Effector memory CD4-positive, alpha-beta T cell (primary cell): ENCODE data around the gene SLC35A3.
"Not testable (repeated sequence)": the region's sequence is repeated elsewhere in the genome, so short reads cannot be mapped to it uniquely, and the experiment has no call there.

ENCODE experiments used
- DNase-seq, 3 donors: peaks; one replicate each; pipeline ENCODE4 v3.0.0-alpha.2; 2020
- H3K27ac ChIP-seq: 2 replicates; pipeline ENCODE4 v1.7.0; 2013; ENCODE audit warnings: mild to moderate bottlenecking, low read length, moderate library complexity; ENCODE audit not compliant: insufficient read depth, poor library complexity, severe bottlenecking
- H3K27me3 ChIP-seq: replicated peaks from 2 replicates; pipeline ENCODE4 v1.7.0; 2013; ENCODE audit warnings: mild to moderate bottlenecking, low read length; ENCODE audit not compliant: insufficient read depth, control insufficient read depth, poor library complexity, severe bottlenecking
- H3K36me3 ChIP-seq: 2 replicates; pipeline ENCODE4 v1.7.0; 2013; ENCODE audit warnings: mild to moderate bottlenecking, low read length, moderate library complexity; ENCODE audit not compliant: control insufficient read depth, insufficient read depth
- H3K4me1 ChIP-seq: 2 replicates; pipeline ENCODE4 v1.7.0; 2013; ENCODE audit warnings: low read length, mild to moderate bottlenecking; ENCODE audit not compliant: control insufficient read depth, insufficient read depth, poor library complexity, severe bottlenecking
- H3K4me3 ChIP-seq: 2 replicates; pipeline ENCODE4 v1.7.0; 2013; ENCODE audit warnings: low read length, low read depth, mild to moderate bottlenecking; ENCODE audit not compliant: insufficient read depth, poor library complexity, severe bottlenecking
- H3K9me3 ChIP-seq: 2 replicates; pipeline ENCODE4 v1.7.0; 2013; ENCODE audit warnings: mild to moderate bottlenecking, low read length, moderate library complexity; ENCODE audit not compliant: control insufficient read depth

The SLC35A3 gene

GRCh38 chr1:99970713-99971255 lies 988 bp downstream of the SLC35A3 start:
- Histone ChIP-seq H3K4me1 (peaks cover 5% of the 10 kb centered on the region), H3K9me3 (no peaks in the 10 kb centered on the region), H3K27ac (peak overlapping the region; percentile 74), H3K27me3 (no peaks in the 10 kb centered on the region), H3K36me3 (no peaks in the 10 kb centered on the region), H3K4me3 (peak overlapping the region; percentile 89)
- DNase-seq: no peak

- not testable (repeated sequence) for H3K4me3 ChIP-seq, H3K27ac ChIP-seq, H3K27me3 ChIP-seq, DNase-seq, H3K9me3 ChIP-seq, H3K36me3 ChIP-seq, H3K4me1 ChIP-seq
Observed at GRCh38 chr1:99972066-99972465, 2.3 kb downstream of the SLC35A3 start.

GRCh38 chr1:99975529-99975928 lies 5.7 kb downstream of the SLC35A3 start:
- Histone ChIP-seq H3K36me3 (no peaks in the 10 kb centered on the region), H3K9me3 (no peaks in the 10 kb centered on the region), H3K4me3 (no peak overlapping the region), H3K27me3 (no peaks in the 10 kb centered on the region), H3K4me1 (no peaks in the 10 kb centered on the region), H3K27ac (no peak overlapping the region)
- no peak for DNase-seq

- not testable (repeated sequence) for H3K36me3 ChIP-seq
Observed at GRCh38 chr1:99977326-99977725, 7.5 kb downstream of the SLC35A3 start.

GRCh38 chr1:99978218-99978617 lies 8.4 kb downstream of the SLC35A3 start:
- Histone ChIP-seq H3K27me3 (no peaks in the 10 kb centered on the region), H3K27ac (no peak overlapping the region), H3K4me3 (no peak overlapping the region), H3K9me3 (no peaks in the 10 kb centered on the region), H3K36me3 (no peaks in the 10 kb centered on the region), H3K4me1 (no peaks in the 10 kb centered on the region)
- DNase-seq: no peak

More at GRCh38 chr1:99977326-99977725, 7.5 kb downstream of the SLC35A3 start:
- DNase-seq, H3K27me3 ChIP-seq, H3K27ac ChIP-seq, H3K4me3 ChIP-seq, H3K4me1 ChIP-seq, H3K9me3 ChIP-seq: not testable (repeated sequence)

GRCh38 chr1:99979091-99979490 lies 9.3 kb downstream of the SLC35A3 start:
- Histone ChIP-seq H3K4me1 (no peaks in the 10 kb centered on the region), H3K36me3 (no peaks in the 10 kb centered on the region), H3K27me3 (no peaks in the 10 kb centered on the region), H3K9me3 (no peaks in the 10 kb centered on the region), H3K4me3 (no peak overlapping the region), H3K27ac (no peak overlapping the region)
- no peak for DNase-seq

- no peak for DNase-seq
- H3K4me3 ChIP-seq: no peak overlapping the region
- no peaks in the 10 kb centered on the region for H3K9me3 ChIP-seq
- H3K27ac ChIP-seq: no peak overlapping the region
- H3K27me3 ChIP-seq: no peaks in the 10 kb centered on the region
- no peaks in the 10 kb centered on the region for H3K36me3 ChIP-seq
- H3K4me1 ChIP-seq: no peaks in the 10 kb centered on the region
Observed at GRCh38 chr1:99980928-99981327, 11.1 kb downstream of the SLC35A3 start.

- Histone ChIP-seq H3K4me3 (no peak overlapping the region), H3K36me3 (peaks cover 10% of the 10 kb centered on the region), H3K4me1 (no peaks in the 10 kb centered on the region), H3K27ac (no peak overlapping the region), H3K9me3 (no peaks in the 10 kb centered on the region), H3K27me3 (no peaks in the 10 kb centered on the region)
- DNase-seq: no peak
Observed at GRCh38 chr1:99986656-99987225, 16.9 kb downstream of the SLC35A3 start.

- no peak overlapping the region for H3K27ac ChIP-seq
- no peaks in the 10 kb centered on the region for H3K9me3 ChIP-seq
- H3K4me1 ChIP-seq: no peaks in the 10 kb centered on the region
- no peak overlapping the region for H3K4me3 ChIP-seq
- no peak for DNase-seq
- H3K27me3 ChIP-seq: no peaks in the 10 kb centered on the region
- peaks cover 16% of the 10 kb centered on the region for H3K36me3 ChIP-seq
Observed at GRCh38 chr1:99988210-99988765, 18.5 kb downstream of the SLC35A3 start.

- peaks cover 16% of the 10 kb centered on the region for H3K36me3 ChIP-seq
- H3K9me3 ChIP-seq: no peaks in the 10 kb centered on the region
- H3K27me3 ChIP-seq: no peaks in the 10 kb centered on the region
- H3K4me3 ChIP-seq: no peak overlapping the region
- DNase-seq: no peak
- H3K4me1 ChIP-seq: no peaks in the 10 kb centered on the region
- no peak overlapping the region for H3K27ac ChIP-seq
Observed at GRCh38 chr1:99992044-99992722, 22.4 kb downstream of the SLC35A3 start.
